OCI-LY1 (cell line): ENCODE data around the gene RHBDL1.

Experiments
- CTCF ChIP-seq: fragments of 200-600 bp; sonication (generic), shearing (Covaris generic); IDR thresholded peaks from 2 replicates; pipeline ENCODE4 v1.5.1; 2017; ENCODE audit warnings: mild to moderate bottlenecking, antibody characterized with exemption, low read length, moderate library complexity, mixed read lengths
- EZH2 ChIP-seq: fragments of 200-600 bp; sonication (generic), shearing (Covaris generic); IDR thresholded peaks from 2 replicates; pipeline ENCODE4 v1.8.0; 2017; ENCODE audit warnings: borderline replicate concordance, mixed run types, mild to moderate bottlenecking, antibody characterized with exemption, low read length, moderate library complexity, mixed read lengths

- TF ChIP-seq CTCF (no peak), EZH2 (no peak)
Measured at GRCh38 chr16:652454-653305, 22.8 kb upstream of the RHBDL1 start.
